ENCODE data around the gene KDM2B.

KDM2B gene

GRCh38 chr12:121523741-121524140, 57.1 kb downstream of the KDM2B start:
- peak; percentile 49 for DNase-seq (ENCODE audit: low spot score)
- no peak for TF ChIP-seq CTCF (IDR thresholded peaks at IDR 0.05; ENCODE audit: extremely low read depth, missing control alignments)

- DNase-seq (ENCODE audit: low spot score): peak; percentile 39
- TF ChIP-seq CTCF (IDR thresholded peaks at IDR 0.05; ENCODE audit: extremely low read depth, missing control alignments): no peak
Measured at GRCh38 chr12:121522971-121523370, 57.9 kb downstream of the KDM2B start.

- no peak for TF ChIP-seq CTCF (IDR thresholded peaks at IDR 0.05; ENCODE audit: extremely low read depth, missing control alignments)
- DNase-seq (ENCODE audit: low spot score): no peak
Measured at GRCh38 chr12:121520586-121521086, 60.2 kb downstream of the KDM2B start.

- DNase-seq (ENCODE audit: low spot score): no peak
- TF ChIP-seq CTCF (IDR thresholded peaks at IDR 0.05; ENCODE audit: extremely low read depth, missing control alignments): no peak
Measured at GRCh38 chr12:121520119-121520518, 60.7 kb downstream of the KDM2B start.

GRCh38 chr12:121519227-121519626, 61.6 kb downstream of the KDM2B start:
- no peak for DNase-seq (ENCODE audit: low spot score)
- TF ChIP-seq CTCF (IDR thresholded peaks at IDR 0.05; ENCODE audit: extremely low read depth, missing control alignments): no peak

- no peak for TF ChIP-seq CTCF (IDR thresholded peaks at IDR 0.05; ENCODE audit: extremely low read depth, missing control alignments)
- no peak for DNase-seq (ENCODE audit: low spot score)
Measured at GRCh38 chr12:121518656-121519055, 62.2 kb downstream of the KDM2B start.

GRCh38 chr12:121516437-121517011, 64.3 kb downstream of the KDM2B start:
- no peak for DNase-seq (ENCODE audit: low spot score)
- no peak for TF ChIP-seq CTCF (IDR thresholded peaks at IDR 0.05; ENCODE audit: extremely low read depth, missing control alignments)

Measured in GM20000 (cell line).